Stomach (tissue), 9 donors: Measurements from ENCODE around the gene SULT1B1. TPM values are rescaled to one million over a fixed set of nuclear protein-coding genes. Genes with fewer than 3 reads are reported as not detected.

ENCODE experiments used
- DNase-seq, 2 donors: peaks; one replicate each; pipeline versions ENCODE4 v3.0.0 to v3.0.0-alpha.2; 2013 to 2019
- H3K27ac ChIP-seq, 5 donors: fragments of 200-600 bp in 4 of 5; sonication (generic) in 4 of 5; one replicate each; pipeline ENCODE4 v1.5.1; 2013 to 2019; ENCODE audit warnings: mild to moderate bottlenecking in 1 of 5, moderate library complexity in 1 of 5
- H3K27me3 ChIP-seq, 3 donors: fragments of 200-600 bp; sonication (generic); one replicate each; pipeline ENCODE4 v1.5.1; 2017 to 2019; ENCODE audit warnings: mixed run types in 1 of 3
- H3K36me3 ChIP-seq, 4 donors: fragments of 200-600 bp; sonication (generic); 1 replicate in 3 of 4; 2 replicates in 1 of 4; pipeline ENCODE4 v1.5.1; 2016 to 2019
- H3K4me1 ChIP-seq, 4 donors: fragments of 200-600 bp; sonication (generic); one replicate each; pipeline ENCODE4 v1.5.1; 2016 to 2019
- H3K4me3 ChIP-seq, 4 donors: fragments of 200-600 bp; sonication (generic) in 3 of 4; one replicate each; pipeline ENCODE4 v1.5.1; 2016 to 2019; ENCODE audit warnings: mild to moderate bottlenecking in 1 of 4
- H3K9me3 ChIP-seq, 4 donors: fragments of 200-600 bp; sonication (generic); one replicate each; pipeline ENCODE4 v1.5.1; 2016 to 2019
- EP300 ChIP-seq: sonication (generic); formaldehyde crosslinking; IDR thresholded peaks from one replicate; pipeline ENCODE4 v1.6.1; 2017; ENCODE audit warnings: antibody characterized with exemption
- POLR2A ChIP-seq, 4 donors: fragments of 450-650 bp; IDR thresholded peaks; one replicate each; pipeline ENCODE4 v1.6.1; 2016; ENCODE audit warnings: antibody characterized with exemption in 4 of 4, control low read depth in 2 of 4, mild to moderate bottlenecking in 1 of 4, moderate library complexity in 1 of 4
- POLR2AphosphoS5 ChIP-seq, 3 donors: sonication (generic); formaldehyde crosslinking; IDR thresholded peaks; one replicate each; pipeline ENCODE4 v1.6.1; 2016; ENCODE audit warnings: antibody characterized with exemption in 3 of 3
- WGBS, 5 donors: extraction: QIAGEN DNeasy Blood & Tissue Kit in 3 of 5; methylation state at CpG; one replicate each; pipeline versions ENCODE4 v1.1.5 to v1.1.7; 2013 to 2018; 5-methylcytosine and 5-hydroxymethylcytosine counted together
- intact Hi-C: fragments of 100-400 bp; cut with DNase I; formaldehyde crosslinking; loops from one replicate; pipeline ENCODE4 v1.15.1; 2023; ENCODE audit warnings: low total_unique reads
- polyA plus RNA-seq, 3 donors: library from polyadenylated mRNA; stranded (reverse); fragments of 200-250 nt; gene quantifications; one replicate each; pipeline ENCODE4 v1.2.3, GENCODE V29; 2013
- total RNA-seq, 5 donors: library from RNA; depleted of rRNA; stranded (reverse); fragments of >200 nt; gene quantifications; one replicate each; pipeline versions ENCODE4 v1.1.0 to v1.2.3, GENCODE V29; 2014 to 2016
- TF ChIP-seq, protein P1 (sequence below), 7 experiments: fragments of 450-650 bp in 4 of 7; fragments of 200-600 bp in 3 of 7; sonication (generic) in 3 of 7; IDR thresholded peaks; one replicate each; pipeline ENCODE4 v1.5.1; 2016 to 2019; ENCODE audit warnings: antibody characterized with exemption in 7 of 7, control low read depth in 2 of 7, mild to moderate bottlenecking in 1 of 7
- donor health status: healthy with polysubstance abuse.
- donor health status: Bipolar disorder and iron deficiency.
- donor health status: healthy.

Gene SULT1B1
- total and polyA plus RNA-seq, 8 donors, result 1.8 to 58.9 (median 31.1) TPM

DNA sequence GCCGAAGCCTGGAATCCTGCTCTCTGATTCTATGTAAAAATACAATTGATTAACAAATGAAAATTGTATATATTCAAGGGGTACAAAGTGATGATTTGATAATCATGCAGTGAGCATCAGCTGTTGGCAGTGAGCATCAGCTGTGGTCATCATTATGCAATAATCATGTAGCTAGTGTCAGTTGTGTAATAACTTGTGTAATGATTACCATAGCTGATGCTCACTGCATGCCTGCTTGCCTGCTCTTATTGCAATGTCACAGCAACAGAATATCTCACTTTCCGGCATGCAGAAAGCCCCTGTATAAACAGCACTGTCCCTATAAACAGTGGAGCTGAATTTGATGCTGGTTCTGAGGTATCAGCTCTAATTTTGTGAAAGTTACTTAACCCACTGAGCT is 46.8 kb downstream of the SULT1B1 start:
- Histone ChIP-seq H3K4me1 (peaks cover 0 to 10% (median 0%) of the 10 kb centered on the region in 4 donors), H3K4me3 (no peak overlapping the region), H3K9me3 (no peaks in the 10 kb centered on the region), H3K27me3 (no peaks in the 10 kb centered on the region), H3K36me3 (no peaks in the 10 kb centered on the region), H3K27ac (peak overlapping the region in 1 of 5 donors; percentile 3)
- TF ChIP-seq POLR2A (IDR thresholded peaks at IDR 0.05) (no peak), EP300 (no peak), POLR2AphosphoS5 (IDR thresholded peaks at IDR 0.05) (no peak)
- TF ChIP-seq, protein P1, sequence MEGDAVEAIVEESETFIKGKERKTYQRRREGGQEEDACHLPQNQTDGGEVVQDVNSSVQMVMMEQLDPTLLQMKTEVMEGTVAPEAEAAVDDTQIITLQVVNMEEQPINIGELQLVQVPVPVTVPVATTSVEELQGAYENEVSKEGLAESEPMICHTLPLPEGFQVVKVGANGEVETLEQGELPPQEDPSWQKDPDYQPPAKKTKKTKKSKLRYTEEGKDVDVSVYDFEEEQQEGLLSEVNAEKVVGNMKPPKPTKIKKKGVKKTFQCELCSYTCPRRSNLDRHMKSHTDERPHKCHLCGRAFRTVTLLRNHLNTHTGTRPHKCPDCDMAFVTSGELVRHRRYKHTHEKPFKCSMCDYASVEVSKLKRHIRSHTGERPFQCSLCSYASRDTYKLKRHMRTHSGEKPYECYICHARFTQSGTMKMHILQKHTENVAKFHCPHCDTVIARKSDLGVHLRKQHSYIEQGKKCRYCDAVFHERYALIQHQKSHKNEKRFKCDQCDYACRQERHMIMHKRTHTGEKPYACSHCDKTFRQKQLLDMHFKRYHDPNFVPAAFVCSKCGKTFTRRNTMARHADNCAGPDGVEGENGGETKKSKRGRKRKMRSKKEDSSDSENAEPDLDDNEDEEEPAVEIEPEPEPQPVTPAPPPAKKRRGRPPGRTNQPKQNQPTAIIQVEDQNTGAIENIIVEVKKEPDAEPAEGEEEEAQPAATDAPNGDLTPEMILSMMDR (IDR thresholded peaks at IDR 0.05), result no peak
- WGBS, 5 donors, result 70 to 92% (median 84%) methylated on average over 2 of the region's 2 CpGs
- intact Hi-C loops, result no loop called here
- no peak for DNase-seq

DNA sequence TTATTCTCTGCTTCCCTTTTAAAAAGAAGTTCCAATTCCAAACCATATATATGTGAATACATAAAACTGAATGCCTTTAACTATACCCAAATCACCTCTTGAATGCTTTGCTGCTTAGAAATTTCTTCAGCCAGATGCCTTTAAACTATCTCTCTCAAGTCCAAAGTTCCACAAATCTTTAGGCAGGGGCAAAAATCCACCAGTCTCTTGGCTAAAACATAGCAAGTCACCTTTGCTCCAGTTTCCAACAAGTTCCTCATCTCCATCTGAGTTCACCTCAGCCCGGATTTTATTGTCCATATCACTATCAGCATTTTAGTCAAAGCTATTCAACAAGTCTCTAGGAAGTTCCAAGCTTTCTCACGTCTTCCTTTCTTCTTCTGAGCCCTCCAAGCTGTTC is 49.8 kb downstream of the SULT1B1 start:
- no peaks in the 10 kb centered on the region for H3K27me3 ChIP-seq
- H3K4me3 ChIP-seq, result no peak overlapping the region
- 76 to 82% (median 81%) methylated on average over 2 of the region's 2 CpGs for WGBS, 5 donors
- TF ChIP-seq, protein P1 (IDR thresholded peaks at IDR 0.05), result no peak
- H3K4me1 ChIP-seq, result no peaks in the 10 kb centered on the region
- intact Hi-C loops, result no loop called here
- H3K36me3 ChIP-seq, result no peaks in the 10 kb centered on the region
- no peaks in the 10 kb centered on the region for H3K9me3 ChIP-seq
- no peak for DNase-seq
- no peak overlapping the region for H3K27ac ChIP-seq

DNA sequence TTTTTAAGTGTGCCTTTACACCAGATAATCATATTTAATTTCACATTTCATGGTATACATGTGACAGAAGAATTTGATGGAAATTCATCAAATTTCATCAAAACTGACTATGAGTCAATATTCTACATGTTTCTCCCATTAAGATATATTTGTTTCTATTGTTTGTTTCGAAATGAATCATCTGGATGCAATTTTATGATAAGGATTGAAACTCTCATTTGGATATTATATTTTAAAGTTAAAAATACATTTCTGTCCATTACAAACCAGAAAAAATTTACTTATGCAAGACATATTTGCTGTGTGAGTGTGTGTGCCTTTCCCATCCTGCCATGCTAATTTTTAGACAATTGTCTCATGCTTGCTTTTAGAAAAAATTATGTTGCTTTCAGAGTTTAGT is 52.2 kb downstream of the SULT1B1 start:
- TF ChIP-seq POLR2A (IDR thresholded peaks at IDR 0.05) (no peak), POLR2AphosphoS5 (IDR thresholded peaks at IDR 0.05) (no peak), EP300 (no peak)
- TF ChIP-seq, protein P1 (IDR thresholded peaks at IDR 0.05), result no peak
- H3K9me3 ChIP-seq, result no peaks in the 10 kb centered on the region
- DNase-seq, result no peak
- H3K27me3 ChIP-seq, result no peaks in the 10 kb centered on the region
- intact Hi-C loops, result no loop called here
- H3K27ac ChIP-seq, result no peak overlapping the region
- no peaks in the 10 kb centered on the region for H3K4me1 ChIP-seq
- 73 to 79% (median 79%) methylated on average over 1 of the region's 1 CpG for WGBS, 5 donors
- H3K4me3 ChIP-seq, result no peak overlapping the region
- H3K36me3 ChIP-seq, result no peaks in the 10 kb centered on the region

DNA sequence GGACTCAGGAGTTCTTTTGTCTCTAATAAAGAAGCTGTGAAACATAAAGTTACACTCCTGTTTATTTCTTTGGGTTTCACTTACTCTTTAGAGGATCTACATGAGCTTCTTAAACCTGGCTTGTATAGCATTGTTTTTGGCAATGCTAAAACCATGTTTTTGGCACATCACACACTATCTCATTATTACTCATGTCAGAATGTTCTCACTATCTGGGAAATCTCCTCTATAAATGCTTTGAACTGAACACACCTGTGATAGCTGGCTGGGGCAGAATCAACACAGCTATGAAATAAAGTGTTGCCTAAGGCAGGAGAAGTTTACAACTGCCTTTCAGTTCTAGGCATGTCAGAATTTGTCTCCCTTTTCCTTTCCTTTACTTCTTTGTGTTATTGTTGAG is 52.6 kb downstream of the SULT1B1 start:
- no peaks in the 10 kb centered on the region for H3K9me3 ChIP-seq
- H3K27me3 ChIP-seq, result no peaks in the 10 kb centered on the region
- no peak overlapping the region for H3K4me3 ChIP-seq
- H3K36me3 ChIP-seq, result no peaks in the 10 kb centered on the region
- intact Hi-C loops, result no loop called here
- H3K4me1 ChIP-seq, result no peaks in the 10 kb centered on the region
- DNase-seq, result no peak
- H3K27ac ChIP-seq, result no peak overlapping the region
- TF ChIP-seq EP300 (no peak), POLR2A (IDR thresholded peaks at IDR 0.05) (no peak), POLR2AphosphoS5 (IDR thresholded peaks at IDR 0.05) (no peak)
- TF ChIP-seq, protein P1 (IDR thresholded peaks at IDR 0.05), result no peak
